H1 (cell line): ENCODE data around the gene USE1. TPM values are rescaled to one million over a fixed set of nuclear protein-coding genes. Genes with fewer than 3 reads are reported as not detected.

ENCODE experiments used
- RNF2 ChIP-seq: fragments of 200-900, 300-1000 bp; sonication (generic); IDR thresholded peaks from 2 replicates; pipeline ENCODE4 v1.7.1; 2016; ENCODE audit warnings: borderline replicate concordance, low read depth, mild to moderate bottlenecking, antibody characterized with exemption, low read length; ENCODE audit not compliant: poor library complexity, severe bottlenecking; ENCODE audit errors: missing control alignments
- SRF ChIP-seq: IDR thresholded peaks from 2 replicates; pipeline ENCODE4 v1.6.1; 2011; ENCODE audit warnings: mild to moderate bottlenecking, low read depth, low read length, moderate library complexity
- polyA plus RNA-seq, 7 experiments: library from polyadenylated mRNA; depleted of rRNA in 3 of 7; stranded (reverse) in 5 of 7; unstranded in 2 of 7; fragments of >200 nt in 5 of 7; fragments of 200-250 nt in 2 of 7; gene quantifications; 1 replicate in 5 of 7; 2 replicates in 1 of 7; 4 replicates in 1 of 7; pipeline versions ENCODE4 v1.2.1 to v1.2.3, GENCODE V29; 2011 to 2013; ENCODE audit warnings: missing spikeins in 2 of 7, mixed read lengths in 2 of 7
- total RNA-seq: library from RNA; stranded (reverse); fragmentation: NEBNext Ultra II Directional; extraction: Animal tissue kit (Norgen Biotek cat#: 25700); gene quantifications from 2 replicates; pipeline ENCODE4 v1.2.1, GENCODE V29; 2021
- TF ChIP-seq, protein P1 (sequence below): fragments of 300-600 bp; sonication (generic); IDR thresholded peaks from 2 replicates; pipeline ENCODE4 v1.7.1; 2012; ENCODE audit warnings: low read length, moderate library complexity, mild to moderate bottlenecking, inconsistent platforms; ENCODE audit not compliant: insufficient replicate concordance
- TF ChIP-seq, protein P2 (sequence below): IDR thresholded peaks from 2 replicates; pipeline ENCODE4 v1.6.1; 2012; ENCODE audit warnings: inconsistent platforms

Gene USE1
- total and polyA plus RNA-seq, 2 of the 8 experiments (the other 6 are each of a cell fraction or from before 2014, with no cell fraction given) = 8.7 to 13.9 TPM

DNA sequence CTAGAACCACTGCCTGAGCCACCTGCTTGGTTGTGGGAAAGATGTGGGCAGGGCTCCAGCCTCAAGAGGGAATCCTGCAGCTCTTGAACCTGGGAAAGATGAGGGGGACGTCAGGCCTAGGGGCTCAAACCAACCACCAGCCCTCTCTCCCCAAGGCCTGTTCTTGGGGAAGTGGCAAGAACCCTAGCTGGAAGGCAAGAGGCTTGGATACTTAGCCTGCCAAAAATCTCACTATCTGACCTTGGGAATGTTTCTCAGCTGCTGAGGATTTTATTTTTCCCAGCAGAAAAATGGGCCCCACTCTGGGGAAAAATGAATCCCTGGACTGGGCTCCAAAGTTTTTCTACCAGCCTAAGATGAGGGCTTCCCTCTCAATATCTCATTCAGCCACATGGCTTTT is 44.8 kb downstream of the USE1 start (continued):
- TF ChIP-seq, protein P1, sequence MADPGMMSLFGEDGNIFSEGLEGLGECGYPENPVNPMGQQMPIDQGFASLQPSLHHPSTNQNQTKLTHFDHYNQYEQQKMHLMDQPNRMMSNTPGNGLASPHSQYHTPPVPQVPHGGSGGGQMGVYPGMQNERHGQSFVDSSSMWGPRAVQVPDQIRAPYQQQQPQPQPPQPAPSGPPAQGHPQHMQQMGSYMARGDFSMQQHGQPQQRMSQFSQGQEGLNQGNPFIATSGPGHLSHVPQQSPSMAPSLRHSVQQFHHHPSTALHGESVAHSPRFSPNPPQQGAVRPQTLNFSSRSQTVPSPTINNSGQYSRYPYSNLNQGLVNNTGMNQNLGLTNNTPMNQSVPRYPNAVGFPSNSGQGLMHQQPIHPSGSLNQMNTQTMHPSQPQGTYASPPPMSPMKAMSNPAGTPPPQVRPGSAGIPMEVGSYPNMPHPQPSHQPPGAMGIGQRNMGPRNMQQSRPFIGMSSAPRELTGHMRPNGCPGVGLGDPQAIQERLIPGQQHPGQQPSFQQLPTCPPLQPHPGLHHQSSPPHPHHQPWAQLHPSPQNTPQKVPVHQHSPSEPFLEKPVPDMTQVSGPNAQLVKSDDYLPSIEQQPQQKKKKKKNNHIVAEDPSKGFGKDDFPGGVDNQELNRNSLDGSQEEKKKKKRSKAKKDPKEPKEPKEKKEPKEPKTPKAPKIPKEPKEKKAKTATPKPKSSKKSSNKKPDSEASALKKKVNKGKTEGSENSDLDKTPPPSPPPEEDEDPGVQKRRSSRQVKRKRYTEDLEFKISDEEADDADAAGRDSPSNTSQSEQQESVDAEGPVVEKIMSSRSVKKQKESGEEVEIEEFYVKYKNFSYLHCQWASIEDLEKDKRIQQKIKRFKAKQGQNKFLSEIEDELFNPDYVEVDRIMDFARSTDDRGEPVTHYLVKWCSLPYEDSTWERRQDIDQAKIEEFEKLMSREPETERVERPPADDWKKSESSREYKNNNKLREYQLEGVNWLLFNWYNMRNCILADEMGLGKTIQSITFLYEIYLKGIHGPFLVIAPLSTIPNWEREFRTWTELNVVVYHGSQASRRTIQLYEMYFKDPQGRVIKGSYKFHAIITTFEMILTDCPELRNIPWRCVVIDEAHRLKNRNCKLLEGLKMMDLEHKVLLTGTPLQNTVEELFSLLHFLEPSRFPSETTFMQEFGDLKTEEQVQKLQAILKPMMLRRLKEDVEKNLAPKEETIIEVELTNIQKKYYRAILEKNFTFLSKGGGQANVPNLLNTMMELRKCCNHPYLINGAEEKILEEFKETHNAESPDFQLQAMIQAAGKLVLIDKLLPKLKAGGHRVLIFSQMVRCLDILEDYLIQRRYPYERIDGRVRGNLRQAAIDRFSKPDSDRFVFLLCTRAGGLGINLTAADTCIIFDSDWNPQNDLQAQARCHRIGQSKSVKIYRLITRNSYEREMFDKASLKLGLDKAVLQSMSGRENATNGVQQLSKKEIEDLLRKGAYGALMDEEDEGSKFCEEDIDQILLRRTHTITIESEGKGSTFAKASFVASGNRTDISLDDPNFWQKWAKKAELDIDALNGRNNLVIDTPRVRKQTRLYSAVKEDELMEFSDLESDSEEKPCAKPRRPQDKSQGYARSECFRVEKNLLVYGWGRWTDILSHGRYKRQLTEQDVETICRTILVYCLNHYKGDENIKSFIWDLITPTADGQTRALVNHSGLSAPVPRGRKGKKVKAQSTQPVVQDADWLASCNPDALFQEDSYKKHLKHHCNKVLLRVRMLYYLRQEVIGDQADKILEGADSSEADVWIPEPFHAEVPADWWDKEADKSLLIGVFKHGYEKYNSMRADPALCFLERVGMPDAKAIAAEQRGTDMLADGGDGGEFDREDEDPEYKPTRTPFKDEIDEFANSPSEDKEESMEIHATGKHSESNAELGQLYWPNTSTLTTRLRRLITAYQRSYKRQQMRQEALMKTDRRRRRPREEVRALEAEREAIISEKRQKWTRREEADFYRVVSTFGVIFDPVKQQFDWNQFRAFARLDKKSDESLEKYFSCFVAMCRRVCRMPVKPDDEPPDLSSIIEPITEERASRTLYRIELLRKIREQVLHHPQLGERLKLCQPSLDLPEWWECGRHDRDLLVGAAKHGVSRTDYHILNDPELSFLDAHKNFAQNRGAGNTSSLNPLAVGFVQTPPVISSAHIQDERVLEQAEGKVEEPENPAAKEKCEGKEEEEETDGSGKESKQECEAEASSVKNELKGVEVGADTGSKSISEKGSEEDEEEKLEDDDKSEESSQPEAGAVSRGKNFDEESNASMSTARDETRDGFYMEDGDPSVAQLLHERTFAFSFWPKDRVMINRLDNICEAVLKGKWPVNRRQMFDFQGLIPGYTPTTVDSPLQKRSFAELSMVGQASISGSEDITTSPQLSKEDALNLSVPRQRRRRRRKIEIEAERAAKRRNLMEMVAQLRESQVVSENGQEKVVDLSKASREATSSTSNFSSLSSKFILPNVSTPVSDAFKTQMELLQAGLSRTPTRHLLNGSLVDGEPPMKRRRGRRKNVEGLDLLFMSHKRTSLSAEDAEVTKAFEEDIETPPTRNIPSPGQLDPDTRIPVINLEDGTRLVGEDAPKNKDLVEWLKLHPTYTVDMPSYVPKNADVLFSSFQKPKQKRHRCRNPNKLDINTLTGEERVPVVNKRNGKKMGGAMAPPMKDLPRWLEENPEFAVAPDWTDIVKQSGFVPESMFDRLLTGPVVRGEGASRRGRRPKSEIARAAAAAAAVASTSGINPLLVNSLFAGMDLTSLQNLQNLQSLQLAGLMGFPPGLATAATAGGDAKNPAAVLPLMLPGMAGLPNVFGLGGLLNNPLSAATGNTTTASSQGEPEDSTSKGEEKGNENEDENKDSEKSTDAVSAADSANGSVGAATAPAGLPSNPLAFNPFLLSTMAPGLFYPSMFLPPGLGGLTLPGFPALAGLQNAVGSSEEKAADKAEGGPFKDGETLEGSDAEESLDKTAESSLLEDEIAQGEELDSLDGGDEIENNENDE = no peak
- TF ChIP-seq RNF2 = no peak
- TF ChIP-seq, protein P2, sequence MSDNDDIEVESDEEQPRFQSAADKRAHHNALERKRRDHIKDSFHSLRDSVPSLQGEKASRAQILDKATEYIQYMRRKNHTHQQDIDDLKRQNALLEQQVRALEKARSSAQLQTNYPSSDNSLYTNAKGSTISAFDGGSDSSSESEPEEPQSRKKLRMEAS = no peak
- no peak for TF ChIP-seq SRF
